Neural cell (in vitro differentiated cells): ENCODE results near the gene MPHOSPH9. TPM values are rescaled to one million over a fixed set of nuclear protein-coding genes. Genes with fewer than 3 reads are reported as not detected.

Experiments used
- H2AFZ ChIP-seq: fragments of 200-600, 300-800 bp; sonication (generic), shearing (Covaris generic); 2 replicates; pipeline ENCODE4 v1.6.0; 2014; ENCODE audit warnings: low read depth, mild to moderate bottlenecking, antibody characterized with exemption, low read length, moderate library complexity
- H3F3A ChIP-seq: fragments of 200-600 bp; shearing (Covaris generic); 2 replicates; pipeline ENCODE4 v1.6.1; 2016; ENCODE audit warnings: mild to moderate bottlenecking, moderate library complexity, mixed read lengths, antibody characterized with exemption, low read length; ENCODE audit not compliant: insufficient read depth, poor library complexity, severe bottlenecking
- H3K27ac ChIP-seq: fragments of 200-600, 300-800 bp; sonication (generic), shearing (Covaris generic); 2 replicates; pipeline ENCODE4 v1.5.1; 2014; ENCODE audit warnings: mild to moderate bottlenecking, low read length, moderate library complexity
- H3K27me3 ChIP-seq: fragments of 300-800, 200-600 bp; sonication (generic), shearing (Covaris generic); 2 replicates; pipeline ENCODE4 v1.6.0; 2014; ENCODE audit warnings: mild to moderate bottlenecking, low read depth, low read length, moderate library complexity; ENCODE audit not compliant: insufficient read depth
- H3K36me3 ChIP-seq: fragments of 300-800, 200-600 bp; sonication (generic), shearing (Covaris generic); 2 replicates; pipeline ENCODE4 v1.5.1; 2014; ENCODE audit warnings: mild to moderate bottlenecking, antibody characterized with exemption, low read length, moderate library complexity; ENCODE audit not compliant: insufficient read depth
- H3K4me2 ChIP-seq: fragments of 300-800, 200-600 bp; sonication (generic), shearing (Covaris generic); 2 replicates; pipeline ENCODE4 v1.6.0; 2014; ENCODE audit warnings: mild to moderate bottlenecking, low read length
- H3K4me3 ChIP-seq: fragments of 300-800, 200-600 bp; sonication (generic), shearing (Covaris generic); 2 replicates; pipeline ENCODE4 v1.5.1; 2014; ENCODE audit warnings: mild to moderate bottlenecking, low read length, moderate library complexity
- H3K79me2 ChIP-seq: fragments of 200-600 bp; shearing (Covaris generic); replicated peaks from 2 replicates; pipeline ENCODE4 v1.6.0; 2014; ENCODE audit warnings: mild to moderate bottlenecking, low read length, moderate library complexity; ENCODE audit not compliant: insufficient read depth
- H3K9ac ChIP-seq: fragments of 300-800, 200-600 bp; sonication (generic), shearing (Covaris generic); 2 replicates; pipeline ENCODE4 v1.6.1; 2016; ENCODE audit warnings: mild to moderate bottlenecking, low read length, mixed read lengths
- H3K9me2 ChIP-seq: fragments of 200-600 bp; shearing (Covaris generic); 2 replicates; pipeline ENCODE4 v1.6.1; 2016; ENCODE audit warnings: mild to moderate bottlenecking, low read length, mixed read lengths; ENCODE audit not compliant: insufficient read depth
- H3K9me3 ChIP-seq: fragments of 200-600, 300-800 bp; sonication (generic), shearing (Covaris generic); 2 replicates; pipeline ENCODE4 v1.6.1; 2016; ENCODE audit warnings: mild to moderate bottlenecking, mixed run types, low read length, moderate library complexity, mixed read lengths
- H4K20me1 ChIP-seq: fragments of 200-600 bp; shearing (Covaris generic); 2 replicates; pipeline ENCODE4 v1.6.1; 2016; ENCODE audit warnings: mild to moderate bottlenecking, mixed run types; ENCODE audit not compliant: insufficient read depth
- EP300 ChIP-seq: fragments of 450-650 bp; conservative IDR thresholded peaks from 2 replicates; pipeline ENCODE4 v1.6.1; 2014; ENCODE audit warnings: antibody characterized with exemption, mild to moderate bottlenecking, moderate library complexity; ENCODE audit not compliant: poor library complexity, severe bottlenecking
- EZH2 ChIP-seq: fragments of 200-600, 300-800 bp; shearing (Covaris generic), sonication (generic); IDR thresholded peaks from 2 replicates; pipeline ENCODE4 v1.6.1; 2014; ENCODE audit warnings: antibody characterized with exemption, low read length, borderline replicate concordance, mild to moderate bottlenecking; ENCODE audit not compliant: insufficient read depth, poor library complexity, severe bottlenecking
- MXI1 ChIP-seq: fragments of 450-650 bp; conservative IDR thresholded peaks from 2 replicates; pipeline ENCODE4 v1.6.1; 2014; ENCODE audit warnings: antibody characterized with exemption, mild to moderate bottlenecking; ENCODE audit not compliant: poor library complexity, severe bottlenecking
- POLR2AphosphoS5 ChIP-seq: IDR thresholded peaks from 2 replicates; pipeline ENCODE4 v1.6.1; 2012
- RAD21 ChIP-seq: fragments of 450-650 bp; conservative IDR thresholded peaks from 2 replicates; pipeline ENCODE4 v1.6.1; 2014; ENCODE audit warnings: antibody characterized with exemption, mild to moderate bottlenecking, moderate library complexity
- REST ChIP-seq: IDR thresholded peaks from 2 replicates; pipeline ENCODE4 v1.6.1; 2012; ENCODE audit warnings: borderline replicate concordance
- SMC3 ChIP-seq: fragments of 450-650 bp; conservative IDR thresholded peaks from 2 replicates; pipeline ENCODE4 v1.6.1; 2014; ENCODE audit warnings: antibody characterized with exemption, mild to moderate bottlenecking, moderate library complexity; ENCODE audit not compliant: poor library complexity
- TAF1 ChIP-seq: IDR thresholded peaks from 2 replicates; pipeline ENCODE4 v1.6.1; 2012; ENCODE audit warnings: low read depth
- polyA plus RNA-seq: library from polyadenylated mRNA; depleted of rRNA; stranded (reverse); fragments of >200 nt; gene quantifications from 2 replicates; pipeline ENCODE4 v1.2.3, GENCODE V29; 2014
- TF ChIP-seq, protein P1 (sequence below): fragments of 450-650 bp; IDR thresholded peaks from 2 replicates; pipeline ENCODE4 v1.5.1; 2014; ENCODE audit warnings: antibody characterized with exemption, mild to moderate bottlenecking, moderate library complexity; ENCODE audit not compliant: poor library complexity, severe bottlenecking

The MPHOSPH9 gene
- polyA plus RNA-seq, 1 donor from 2014 or later, result 59.1 TPM

DNA sequence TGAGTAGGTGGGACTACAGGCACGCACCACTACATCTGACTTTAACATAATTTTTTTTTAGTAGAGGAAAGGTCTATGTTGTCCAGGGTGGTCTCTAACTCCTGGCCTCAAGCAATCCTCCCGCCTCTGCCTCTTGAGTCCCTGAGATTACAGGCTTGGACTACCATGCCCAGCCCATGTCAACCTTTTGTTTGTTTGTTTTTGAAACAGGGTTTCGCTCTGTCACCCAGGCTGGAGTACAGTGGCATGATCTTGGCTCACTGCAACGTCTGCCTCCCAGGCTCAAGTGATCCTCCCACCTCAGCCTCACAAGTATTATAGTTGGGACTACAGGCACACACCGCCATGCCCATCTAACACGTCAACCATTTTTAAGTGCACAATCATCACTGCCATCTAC lies 111.3 kb downstream of the MPHOSPH9 start:
- Histone ChIP-seq H4K20me1 (no peaks in the 10 kb centered on the region), H3K79me2 (no peaks in the 10 kb centered on the region), H2AFZ (no peak overlapping the region), H3K36me3 (no peaks in the 10 kb centered on the region), H3K9ac (no peak overlapping the region), H3K27ac (no peak overlapping the region), H3K27me3 (no peaks in the 10 kb centered on the region), H3K9me2 (no peaks in the 10 kb centered on the region), H3K9me3 (no peaks in the 10 kb centered on the region), H3K4me2 (no peak overlapping the region), H3F3A (no peaks in the 10 kb centered on the region), H3K4me3 (no peak overlapping the region)
- TF ChIP-seq RAD21 (no peak), EZH2 (no peak), REST (no peak), POLR2AphosphoS5 (no peak), TAF1 (no peak), MXI1 (no peak), EP300 (no peak), SMC3 (no peak)
- TF ChIP-seq, protein P1, sequence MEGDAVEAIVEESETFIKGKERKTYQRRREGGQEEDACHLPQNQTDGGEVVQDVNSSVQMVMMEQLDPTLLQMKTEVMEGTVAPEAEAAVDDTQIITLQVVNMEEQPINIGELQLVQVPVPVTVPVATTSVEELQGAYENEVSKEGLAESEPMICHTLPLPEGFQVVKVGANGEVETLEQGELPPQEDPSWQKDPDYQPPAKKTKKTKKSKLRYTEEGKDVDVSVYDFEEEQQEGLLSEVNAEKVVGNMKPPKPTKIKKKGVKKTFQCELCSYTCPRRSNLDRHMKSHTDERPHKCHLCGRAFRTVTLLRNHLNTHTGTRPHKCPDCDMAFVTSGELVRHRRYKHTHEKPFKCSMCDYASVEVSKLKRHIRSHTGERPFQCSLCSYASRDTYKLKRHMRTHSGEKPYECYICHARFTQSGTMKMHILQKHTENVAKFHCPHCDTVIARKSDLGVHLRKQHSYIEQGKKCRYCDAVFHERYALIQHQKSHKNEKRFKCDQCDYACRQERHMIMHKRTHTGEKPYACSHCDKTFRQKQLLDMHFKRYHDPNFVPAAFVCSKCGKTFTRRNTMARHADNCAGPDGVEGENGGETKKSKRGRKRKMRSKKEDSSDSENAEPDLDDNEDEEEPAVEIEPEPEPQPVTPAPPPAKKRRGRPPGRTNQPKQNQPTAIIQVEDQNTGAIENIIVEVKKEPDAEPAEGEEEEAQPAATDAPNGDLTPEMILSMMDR, result no peak

- H3K4me3 ChIP-seq, result no peak overlapping the region
- H3K9me3 ChIP-seq, result no peaks in the 10 kb centered on the region
- no peaks in the 10 kb centered on the region for H4K20me1 ChIP-seq
- no peak overlapping the region for H3K4me2 ChIP-seq
- TF ChIP-seq RAD21 (no peak), EZH2 (no peak), SMC3 (no peak), TAF1 (no peak), POLR2AphosphoS5 (no peak), MXI1 (no peak), REST (no peak), EP300 (no peak)
- TF ChIP-seq, protein P1, result no peak
- H3K9ac ChIP-seq, result no peak overlapping the region
- no peaks in the 10 kb centered on the region for H3K79me2 ChIP-seq
- H3K9me2 ChIP-seq, result no peaks in the 10 kb centered on the region
- no peak overlapping the region for H3K27ac ChIP-seq
- H3K27me3 ChIP-seq, result no peaks in the 10 kb centered on the region
- H2AFZ ChIP-seq, result no peak overlapping the region
- H3K36me3 ChIP-seq, result no peaks in the 10 kb centered on the region
- no peaks in the 10 kb centered on the region for H3F3A ChIP-seq
Measured at GRCh38 chr12:123120452-123121166, 112.3 kb downstream of the MPHOSPH9 start.
